CD14-positive monocyte (primary cell): ENCODE data around the gene RBMS3. TPM values are rescaled to one million over a fixed set of nuclear protein-coding genes. Genes with fewer than 3 reads are reported as not detected.

ENCODE experiments used
- DNase-seq, 3 donors: peaks; one replicate each; pipeline ENCODE4 v3.0.0-alpha.2; 2011 to 2022
- H2AFZ ChIP-seq: 2 replicates; pipeline ENCODE4 v1.6.0; 2012; ENCODE audit warnings: mild to moderate bottlenecking, low read depth, low read length, inconsistent platforms; ENCODE audit not compliant: insufficient read depth, poor library complexity, severe bottlenecking
- H3K27ac ChIP-seq, 2 donors: 1 replicate in 1 of 2; 2 replicates in 1 of 2; pipeline ENCODE4 v1.5.1; 2012 to 2013; ENCODE audit warnings: low read length in 2 of 2, control low read depth in 1 of 2, inconsistent platforms in 1 of 2, low read depth in 1 of 2, mild to moderate bottlenecking in 1 of 2
- H3K27me3 ChIP-seq, 2 donors: one replicate each; pipeline versions ENCODE4 v1.6.0 to v1.6.1; 2011 to 2013; ENCODE audit warnings: low read length in 2 of 2; ENCODE audit not compliant: control insufficient read depth in 2 of 2, insufficient read depth in 2 of 2
- H3K36me3 ChIP-seq, 2 donors: replicated peaks in 1 of 2; 1 replicate in 1 of 2; 2 replicates in 1 of 2; pipeline versions ENCODE4 v1.5.1 to v1.6.1; 2012 to 2013; ENCODE audit warnings: low read length in 2 of 2, control low read depth in 1 of 2, inconsistent platforms in 1 of 2, mild to moderate bottlenecking in 1 of 2; ENCODE audit not compliant: insufficient read depth in 2 of 2, control insufficient read depth in 1 of 2
- H3K4me1 ChIP-seq, 2 donors: 1 replicate in 1 of 2; 2 replicates in 1 of 2; pipeline versions ENCODE4 v1.5.1 to v1.6.1; 2012 to 2013; ENCODE audit warnings: low read length in 2 of 2, control low read depth in 1 of 2, inconsistent platforms in 1 of 2, mild to moderate bottlenecking in 1 of 2, moderate library complexity in 1 of 2; ENCODE audit not compliant: insufficient read depth in 2 of 2, control insufficient read depth in 1 of 2
- H3K4me2 ChIP-seq: replicated peaks from 2 replicates; pipeline ENCODE3; 2012; ENCODE audit warnings: low read length, moderate library complexity, mild to moderate bottlenecking; ENCODE audit not compliant: poor library complexity, severe bottlenecking; ENCODE audit errors: extremely low read depth
- H3K4me3 ChIP-seq, 3 experiments: fragments of 200-600 bp in 1 of 3; sonication (generic) in 1 of 3; replicated peaks in 1 of 3; 1 replicate in 2 of 3; 2 replicates in 1 of 3; pipeline ENCODE4 v1.5.1; 2011 to 2013; ENCODE audit warnings: low read length in 3 of 3, mild to moderate bottlenecking in 3 of 3, control low read depth in 2 of 3, low read depth in 2 of 3, inconsistent platforms in 1 of 3, moderate library complexity in 1 of 3
- H3K79me2 ChIP-seq: 2 replicates; pipeline ENCODE4 v1.6.0; 2012; ENCODE audit warnings: mild to moderate bottlenecking, control low read depth, inconsistent platforms, low read length, moderate library complexity; ENCODE audit not compliant: insufficient read depth
- H3K9ac ChIP-seq: 2 replicates; pipeline ENCODE4 v1.6.0; 2017; ENCODE audit warnings: low read length, mild to moderate bottlenecking; ENCODE audit not compliant: insufficient read depth, poor library complexity, severe bottlenecking
- H3K9me3 ChIP-seq, 2 donors: replicated peaks in 1 of 2; 1 replicate in 1 of 2; 2 replicates in 1 of 2; pipeline versions ENCODE4 v1.5.1 to v1.6.1; 2012 to 2013; ENCODE audit warnings: low read length in 2 of 2, control low read depth in 1 of 2; ENCODE audit not compliant: control insufficient read depth in 1 of 2, insufficient read depth in 1 of 2
- H4K20me1 ChIP-seq: 2 replicates; pipeline ENCODE4 v1.6.0; 2012; ENCODE audit warnings: mild to moderate bottlenecking, low read length, control low read depth, moderate library complexity; ENCODE audit not compliant: insufficient read depth
- H3K27ac Mint-ChIP-seq, 7 donors: one replicate each; pipeline ENCODE4 v1.8.0; 2020; ENCODE audit warnings: mild to moderate bottlenecking in 7 of 7, mixed read lengths in 7 of 7, moderate library complexity in 6 of 7, inconsistent platforms in 2 of 7
- H3K27me3 Mint-ChIP-seq, 3 donors: one replicate each; pipeline ENCODE4 v1.8.0; 2021 to 2022; ENCODE audit warnings: low read depth in 3 of 3, mild to moderate bottlenecking in 3 of 3, mixed read lengths in 3 of 3, moderate library complexity in 3 of 3, inconsistent platforms in 1 of 3
- H3K36me3 Mint-ChIP-seq, 2 donors: one replicate each; pipeline ENCODE4 v1.8.0; 2020; ENCODE audit warnings: mixed read lengths in 2 of 2, inconsistent platforms in 1 of 2, mild to moderate bottlenecking in 1 of 2
- H3K4me1 Mint-ChIP-seq: one replicate; pipeline ENCODE4 v1.8.0; 2020; ENCODE audit warnings: mild to moderate bottlenecking, mixed read lengths
- H3K4me3 Mint-ChIP-seq, 2 donors: one replicate each; pipeline ENCODE4 v1.8.0; 2020; ENCODE audit warnings: mild to moderate bottlenecking in 2 of 2, mixed read lengths in 2 of 2, moderate library complexity in 1 of 2
- H3K9me3 Mint-ChIP-seq, 7 donors: one replicate each; pipeline ENCODE4 v1.8.0; 2020 to 2022; ENCODE audit warnings: mixed read lengths in 7 of 7, mild to moderate bottlenecking in 6 of 7, moderate library complexity in 6 of 7, inconsistent platforms in 2 of 7
- CTCF ChIP-seq: fragments of 200-600 bp; IDR thresholded peaks from one replicate; pipeline ENCODE4 v1.8.0; 2022; ENCODE audit warnings: antibody characterized with exemption, mild to moderate bottlenecking
- WGBS: methylation state at CpG from one replicate; pipeline ENCODE4 v1.1.5; 2013; ENCODE audit warnings: missing lambda C conversion rate; ENCODE audit not compliant: insufficient coverage; 5-methylcytosine and 5-hydroxymethylcytosine counted together
- intact Hi-C, 2 donors: fragments of 100-400 bp; cut with micrococcal nuclease; formaldehyde crosslinking; loops; one replicate each; pipeline versions ENCODE4 v1.15.0 to v1.15.1; 2023
- polyA plus RNA-seq, 3 donors: library from polyadenylated mRNA; depleted of rRNA in 1 of 3; unstranded in 2 of 3; stranded (reverse) in 1 of 3; fragments of 300-500 nt in 2 of 3; fragments of >200 nt in 1 of 3; fragmentation: Illumina TruSeq in 2 of 3; gene quantifications; 1 replicate in 2 of 3; 2 replicates in 1 of 3; pipeline ENCODE4 v1.2.3, GENCODE V29; 2012 to 2021

The RBMS3 gene
- polyA plus RNA-seq, 3 donors = not detected

DNA sequence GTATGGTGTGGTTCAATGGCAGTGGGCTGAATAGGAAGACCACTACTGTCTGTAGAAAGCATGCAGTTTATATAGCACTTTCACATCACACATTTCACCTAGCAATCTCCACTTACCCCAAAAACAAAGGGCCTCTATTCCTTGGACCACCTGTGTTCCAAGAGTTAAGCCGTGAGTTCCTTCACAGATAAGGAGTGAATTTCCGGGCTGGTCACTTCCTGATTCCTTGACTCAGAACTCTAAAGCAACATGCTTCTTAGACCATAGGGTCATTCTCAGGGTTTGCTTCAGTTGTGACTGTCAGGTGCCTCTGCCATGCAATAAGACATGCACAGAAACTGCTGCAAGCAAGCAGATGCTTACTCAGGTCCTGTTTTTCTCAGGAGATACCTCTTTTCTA is 737.0 kb downstream of the RBMS3 start:
- no peaks in the 10 kb centered on the region for H4K20me1 ChIP-seq
- H3K36me3 ChIP-seq = no peaks in the 10 kb centered on the region
- H3K27ac Mint-ChIP-seq = no peak overlapping the region
- H3K27ac ChIP-seq = no peak overlapping the region
- intact Hi-C loops = loop anchor here (10.0 kb wide), 2 partner anchors 177 to 677 kb away; no protein-coding TSS in a partner anchor
- no peaks in the 10 kb centered on the region for H3K4me1 ChIP-seq
- WGBS = 17% methylated on average over 2 of the region's 2 CpGs
- no peaks in the 10 kb centered on the region for H3K9me3 ChIP-seq
- H3K27me3 Mint-ChIP-seq = peaks cover 0 to 2% (median 2%) of the 10 kb centered on the region in 3 donors
- no peaks in the 10 kb centered on the region for H3K36me3 Mint-ChIP-seq
- no peak overlapping the region for H3K4me2 ChIP-seq
- no peak overlapping the region for H3K4me3 Mint-ChIP-seq
- peaks cover 0 to 2% of the 10 kb centered on the region in 2 donors for H3K27me3 ChIP-seq
- TF ChIP-seq CTCF = no peak
- DNase-seq = no peak
- H3K79me2 ChIP-seq = no peaks in the 10 kb centered on the region
- H3K4me1 Mint-ChIP-seq = no peaks in the 10 kb centered on the region
- no peak overlapping the region for H3K9ac ChIP-seq
- H3K4me3 ChIP-seq = no peak overlapping the region
- no peak overlapping the region for H2AFZ ChIP-seq
- no peaks in the 10 kb centered on the region for H3K9me3 Mint-ChIP-seq

DNA sequence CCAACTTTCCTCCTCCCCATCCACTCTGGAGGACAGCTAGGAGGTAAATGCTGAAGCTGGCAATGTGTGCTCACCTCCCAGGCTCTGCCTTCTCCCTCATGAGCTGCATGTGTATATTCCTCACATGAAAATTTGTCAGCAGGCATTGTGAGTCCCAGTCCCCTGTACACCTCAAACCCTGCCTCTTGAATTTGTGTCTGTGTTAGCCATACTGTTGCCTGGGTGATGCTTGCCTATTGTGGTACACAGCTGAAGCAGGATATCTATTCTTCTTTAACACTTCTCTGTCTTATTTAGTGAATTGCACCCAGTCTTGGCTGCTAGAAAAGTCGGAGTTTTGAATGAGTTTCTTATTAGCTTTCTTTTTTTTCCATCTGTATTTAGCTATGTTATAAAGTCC is 739.5 kb downstream of the RBMS3 start:
- no peaks in the 10 kb centered on the region for H4K20me1 ChIP-seq
- Mint-ChIP-seq H3K9me3 (no peaks in the 10 kb centered on the region), H3K4me3 (no peak overlapping the region), H3K27ac (peak overlapping the region in 1 of 7 donors; percentile 68), H3K4me1 (no peaks in the 10 kb centered on the region), H3K27me3 (peaks cover 0 to 4% (median 2%) of the 10 kb centered on the region in 3 donors), H3K36me3 (no peaks in the 10 kb centered on the region)
- no peaks in the 10 kb centered on the region for H3K4me1 ChIP-seq
- H3K9me3 ChIP-seq = no peaks in the 10 kb centered on the region
- H3K27me3 ChIP-seq = peaks cover 0 to 2% of the 10 kb centered on the region in 2 donors
- TF ChIP-seq CTCF = no peak
- H3K4me3 ChIP-seq = no peak overlapping the region
- intact Hi-C loops = no loop called here
- WGBS = no CpG with 5 or more reads among the region's 1 CpG
- no peak overlapping the region for H2AFZ ChIP-seq
- H3K4me2 ChIP-seq = no peak overlapping the region
- H3K27ac ChIP-seq = no peak overlapping the region
- DNase-seq = no peak
- no peaks in the 10 kb centered on the region for H3K36me3 ChIP-seq
- H3K9ac ChIP-seq = no peak overlapping the region
- no peaks in the 10 kb centered on the region for H3K79me2 ChIP-seq
